ENCODE results near the gene RNF111. TPM values are rescaled to one million over a fixed set of nuclear protein-coding genes. Genes with fewer than 3 reads are reported as not detected.

Gene RNF111
- total and polyA plus RNA-seq, 2 experiments from 2014 or later = 14.4 to 24.5 TPM

DNA sequence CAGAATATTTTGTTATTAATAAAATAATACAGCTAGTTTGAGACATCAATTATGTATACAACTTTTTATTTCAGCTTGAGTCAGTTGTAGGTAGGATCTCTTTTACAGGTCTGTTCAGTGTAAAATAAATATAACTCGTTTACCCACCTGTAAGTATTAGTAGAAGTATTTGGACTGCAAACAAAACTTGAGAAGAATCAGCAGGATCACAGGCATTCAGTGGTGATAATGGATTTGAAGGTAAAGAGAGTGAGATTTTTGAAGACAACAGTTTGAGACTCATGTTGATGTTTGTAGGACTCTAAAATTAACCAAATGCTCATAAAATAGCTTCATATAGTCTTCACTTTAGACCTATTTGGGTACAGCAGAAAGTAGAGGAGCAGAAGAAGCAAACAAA, 82.0 kb downstream of the RNF111 start:
- H3K36me3 ChIP-seq (ENCODE audit: insufficient read depth) = peaks cover 22% of the 10 kb centered on the region
- H3F3A ChIP-seq (replicated peaks; ENCODE audit: low read depth) = no peaks in the 10 kb centered on the region

More for the DNA sequence above, 82.0 kb downstream of the RNF111 start:
- no peaks in the 10 kb centered on the region for H3K79me2 ChIP-seq (replicated peaks; ENCODE audit: insufficient read depth)
- Mint-ChIP-seq H3K9me3 (peaks cover 5% of the 10 kb centered on the region; the same call in 2 of the 3 replicates), H3K4me3 (no peak overlapping the region), H3K27ac (no peak overlapping the region), H3K27me3 (ENCODE audit: insufficient read depth, low read depth, poor library complexity) (peaks cover 4% of the 10 kb centered on the region), H3K36me3 (ENCODE audit: low read depth) (peaks cover 75% of the 10 kb centered on the region), H3K4me1 (no peaks in the 10 kb centered on the region)
- no peak overlapping the region for H3K4me2 ChIP-seq
- H3K27ac ChIP-seq (ENCODE audit: low read depth) = no peak overlapping the region
- H3K4me1 ChIP-seq (ENCODE audit: insufficient read depth) = no peaks in the 10 kb centered on the region
- DNase-seq (ENCODE audit: low spot score) (no peak), ATAC-seq (no peak)
- H3K4me3 ChIP-seq = no peak overlapping the region
- H4K20me1 ChIP-seq (replicated peaks; ENCODE audit: insufficient read depth) = 0 out of 2 replicates have a peak, but pooled peaks cover 3% of the 10 kb centered on the region
- H2AFZ ChIP-seq = no peak overlapping the region
- no peaks in the 10 kb centered on the region for H3K27me3 ChIP-seq (ENCODE audit: insufficient read depth)
- TF ChIP-seq EZH2phosphoT487 (IDR thresholded peaks at IDR 0.05; ENCODE audit: unreplicated experiment) (no peak), CREB1 (CRISPR knock-in tag; IDR thresholded peaks at IDR 0.05; ENCODE audit: low read depth) (no peak), ZNF114 (CRISPR knock-in tag; IDR thresholded peaks at IDR 0.05) (no peak), ZNF331 (CRISPR knock-in tag; IDR thresholded peaks at IDR 0.05; ENCODE audit: low read depth) (no peak), STAT1 (IDR thresholded peaks at IDR 0.05; ENCODE audit: unreplicated experiment) (no peak), EZH2 (IDR thresholded peaks at IDR 0.05; ENCODE audit: low read depth, unreplicated experiment) (no peak), POLR2AphosphoS5 (IDR thresholded peaks at IDR 0.05; ENCODE audit: low read depth) (no peak)
- TF ChIP-seq, protein P1, sequence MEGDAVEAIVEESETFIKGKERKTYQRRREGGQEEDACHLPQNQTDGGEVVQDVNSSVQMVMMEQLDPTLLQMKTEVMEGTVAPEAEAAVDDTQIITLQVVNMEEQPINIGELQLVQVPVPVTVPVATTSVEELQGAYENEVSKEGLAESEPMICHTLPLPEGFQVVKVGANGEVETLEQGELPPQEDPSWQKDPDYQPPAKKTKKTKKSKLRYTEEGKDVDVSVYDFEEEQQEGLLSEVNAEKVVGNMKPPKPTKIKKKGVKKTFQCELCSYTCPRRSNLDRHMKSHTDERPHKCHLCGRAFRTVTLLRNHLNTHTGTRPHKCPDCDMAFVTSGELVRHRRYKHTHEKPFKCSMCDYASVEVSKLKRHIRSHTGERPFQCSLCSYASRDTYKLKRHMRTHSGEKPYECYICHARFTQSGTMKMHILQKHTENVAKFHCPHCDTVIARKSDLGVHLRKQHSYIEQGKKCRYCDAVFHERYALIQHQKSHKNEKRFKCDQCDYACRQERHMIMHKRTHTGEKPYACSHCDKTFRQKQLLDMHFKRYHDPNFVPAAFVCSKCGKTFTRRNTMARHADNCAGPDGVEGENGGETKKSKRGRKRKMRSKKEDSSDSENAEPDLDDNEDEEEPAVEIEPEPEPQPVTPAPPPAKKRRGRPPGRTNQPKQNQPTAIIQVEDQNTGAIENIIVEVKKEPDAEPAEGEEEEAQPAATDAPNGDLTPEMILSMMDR (conservative IDR thresholded peaks at IDR 0.05; ENCODE audit: low read depth in 2 of 2) = no peak
- TF ChIP-seq, protein P2, sequence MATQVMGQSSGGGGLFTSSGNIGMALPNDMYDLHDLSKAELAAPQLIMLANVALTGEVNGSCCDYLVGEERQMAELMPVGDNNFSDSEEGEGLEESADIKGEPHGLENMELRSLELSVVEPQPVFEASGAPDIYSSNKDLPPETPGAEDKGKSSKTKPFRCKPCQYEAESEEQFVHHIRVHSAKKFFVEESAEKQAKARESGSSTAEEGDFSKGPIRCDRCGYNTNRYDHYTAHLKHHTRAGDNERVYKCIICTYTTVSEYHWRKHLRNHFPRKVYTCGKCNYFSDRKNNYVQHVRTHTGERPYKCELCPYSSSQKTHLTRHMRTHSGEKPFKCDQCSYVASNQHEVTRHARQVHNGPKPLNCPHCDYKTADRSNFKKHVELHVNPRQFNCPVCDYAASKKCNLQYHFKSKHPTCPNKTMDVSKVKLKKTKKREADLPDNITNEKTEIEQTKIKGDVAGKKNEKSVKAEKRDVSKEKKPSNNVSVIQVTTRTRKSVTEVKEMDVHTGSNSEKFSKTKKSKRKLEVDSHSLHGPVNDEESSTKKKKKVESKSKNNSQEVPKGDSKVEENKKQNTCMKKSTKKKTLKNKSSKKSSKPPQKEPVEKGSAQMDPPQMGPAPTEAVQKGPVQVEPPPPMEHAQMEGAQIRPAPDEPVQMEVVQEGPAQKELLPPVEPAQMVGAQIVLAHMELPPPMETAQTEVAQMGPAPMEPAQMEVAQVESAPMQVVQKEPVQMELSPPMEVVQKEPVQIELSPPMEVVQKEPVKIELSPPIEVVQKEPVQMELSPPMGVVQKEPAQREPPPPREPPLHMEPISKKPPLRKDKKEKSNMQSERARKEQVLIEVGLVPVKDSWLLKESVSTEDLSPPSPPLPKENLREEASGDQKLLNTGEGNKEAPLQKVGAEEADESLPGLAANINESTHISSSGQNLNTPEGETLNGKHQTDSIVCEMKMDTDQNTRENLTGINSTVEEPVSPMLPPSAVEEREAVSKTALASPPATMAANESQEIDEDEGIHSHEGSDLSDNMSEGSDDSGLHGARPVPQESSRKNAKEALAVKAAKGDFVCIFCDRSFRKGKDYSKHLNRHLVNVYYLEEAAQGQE (IDR thresholded peaks at IDR 0.05; ENCODE audit: unreplicated experiment) = no peak
- TF ChIP-seq, protein P3, sequence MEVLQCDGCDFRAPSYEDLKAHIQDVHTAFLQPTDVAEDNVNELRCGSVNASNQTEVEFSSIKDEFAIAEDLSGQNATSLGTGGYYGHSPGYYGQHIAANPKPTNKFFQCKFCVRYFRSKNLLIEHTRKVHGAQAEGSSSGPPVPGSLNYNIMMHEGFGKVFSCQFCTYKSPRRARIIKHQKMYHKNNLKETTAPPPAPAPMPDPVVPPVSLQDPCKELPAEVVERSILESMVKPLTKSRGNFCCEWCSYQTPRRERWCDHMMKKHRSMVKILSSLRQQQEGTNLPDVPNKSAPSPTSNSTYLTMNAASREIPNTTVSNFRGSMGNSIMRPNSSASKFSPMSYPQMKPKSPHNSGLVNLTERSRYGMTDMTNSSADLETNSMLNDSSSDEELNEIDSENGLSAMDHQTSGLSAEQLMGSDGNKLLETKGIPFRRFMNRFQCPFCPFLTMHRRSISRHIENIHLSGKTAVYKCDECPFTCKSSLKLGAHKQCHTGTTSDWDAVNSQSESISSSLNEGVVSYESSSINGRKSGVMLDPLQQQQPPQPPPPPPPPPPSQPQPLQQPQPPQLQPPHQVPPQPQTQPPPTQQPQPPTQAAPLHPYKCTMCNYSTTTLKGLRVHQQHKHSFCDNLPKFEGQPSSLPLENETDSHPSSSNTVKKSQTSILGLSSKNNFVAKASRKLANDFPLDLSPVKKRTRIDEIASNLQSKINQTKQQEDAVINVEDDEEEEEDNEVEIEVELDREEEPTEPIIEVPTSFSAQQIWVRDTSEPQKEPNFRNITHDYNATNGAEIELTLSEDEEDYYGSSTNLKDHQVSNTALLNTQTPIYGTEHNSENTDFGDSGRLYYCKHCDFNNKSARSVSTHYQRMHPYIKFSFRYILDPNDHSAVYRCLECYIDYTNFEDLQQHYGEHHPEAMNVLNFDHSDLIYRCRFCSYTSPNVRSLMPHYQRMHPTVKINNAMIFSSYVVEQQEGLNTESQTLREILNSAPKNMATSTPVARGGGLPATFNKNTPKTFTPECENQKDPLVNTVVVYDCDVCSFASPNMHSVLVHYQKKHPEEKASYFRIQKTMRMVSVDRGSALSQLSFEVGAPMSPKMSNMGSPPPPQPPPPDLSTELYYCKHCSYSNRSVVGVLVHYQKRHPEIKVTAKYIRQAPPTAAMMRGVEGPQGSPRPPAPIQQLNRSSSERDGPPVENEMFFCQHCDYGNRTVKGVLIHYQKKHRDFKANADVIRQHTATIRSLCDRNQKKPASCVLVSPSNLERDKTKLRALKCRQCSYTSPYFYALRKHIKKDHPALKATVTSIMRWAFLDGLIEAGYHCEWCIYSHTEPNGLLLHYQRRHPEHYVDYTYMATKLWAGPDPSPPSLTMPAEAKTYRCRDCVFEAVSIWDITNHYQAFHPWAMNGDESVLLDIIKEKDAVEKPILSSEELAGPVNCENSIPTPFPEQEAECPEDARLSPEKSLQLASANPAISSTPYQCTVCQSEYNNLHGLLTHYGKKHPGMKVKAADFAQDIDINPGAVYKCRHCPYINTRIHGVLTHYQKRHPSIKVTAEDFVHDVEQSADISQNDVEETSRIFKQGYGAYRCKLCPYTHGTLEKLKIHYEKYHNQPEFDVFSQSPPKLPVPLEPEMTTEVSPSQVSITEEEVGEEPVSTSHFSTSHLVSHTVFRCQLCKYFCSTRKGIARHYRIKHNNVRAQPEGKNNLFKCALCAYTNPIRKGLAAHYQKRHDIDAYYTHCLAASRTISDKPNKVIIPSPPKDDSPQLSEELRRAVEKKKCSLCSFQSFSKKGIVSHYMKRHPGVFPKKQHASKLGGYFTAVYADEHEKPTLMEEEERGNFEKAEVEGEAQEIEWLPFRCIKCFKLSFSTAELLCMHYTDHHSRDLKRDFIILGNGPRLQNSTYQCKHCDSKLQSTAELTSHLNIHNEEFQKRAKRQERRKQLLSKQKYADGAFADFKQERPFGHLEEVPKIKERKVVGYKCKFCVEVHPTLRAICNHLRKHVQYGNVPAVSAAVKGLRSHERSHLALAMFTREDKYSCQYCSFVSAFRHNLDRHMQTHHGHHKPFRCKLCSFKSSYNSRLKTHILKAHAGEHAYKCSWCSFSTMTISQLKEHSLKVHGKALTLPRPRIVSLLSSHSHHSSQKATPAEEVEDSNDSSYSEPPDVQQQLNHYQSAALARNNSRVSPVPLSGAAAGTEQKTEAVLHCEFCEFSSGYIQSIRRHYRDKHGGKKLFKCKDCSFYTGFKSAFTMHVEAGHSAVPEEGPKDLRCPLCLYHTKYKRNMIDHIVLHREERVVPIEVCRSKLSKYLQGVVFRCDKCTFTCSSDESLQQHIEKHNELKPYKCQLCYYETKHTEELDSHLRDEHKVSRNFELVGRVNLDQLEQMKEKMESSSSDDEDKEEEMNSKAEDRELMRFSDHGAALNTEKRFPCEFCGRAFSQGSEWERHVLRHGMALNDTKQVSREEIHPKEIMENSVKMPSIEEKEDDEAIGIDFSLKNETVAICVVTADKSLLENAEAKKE (CRISPR knock-in tag; IDR thresholded peaks at IDR 0.05) = no peak
- H3K9me2 ChIP-seq (ENCODE audit: insufficient read depth) = no peaks in the 10 kb centered on the region

All from GM23338 (cell line).